ENCODE data around the gene CFAP119.

The CFAP119 gene

DNA sequence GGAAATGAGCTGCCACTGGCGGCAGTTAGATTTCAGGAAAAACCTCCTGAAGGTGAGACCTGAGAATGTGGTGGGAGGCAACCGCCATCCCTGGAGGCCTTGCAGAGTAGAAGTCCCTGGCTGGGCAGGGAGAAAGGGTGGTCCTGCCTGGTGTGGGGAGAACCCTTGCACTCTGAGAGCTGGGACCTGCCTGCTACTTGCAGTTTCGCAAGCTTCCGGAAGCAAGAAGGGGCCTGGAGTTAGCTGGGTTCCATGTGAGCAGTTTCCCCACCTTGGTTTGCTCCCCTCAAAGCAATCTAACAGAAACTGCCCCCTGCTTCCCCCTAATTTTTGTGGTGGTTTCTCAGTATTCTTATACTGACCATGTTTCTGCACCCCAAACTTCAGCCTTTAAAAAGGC lies 18.7 kb upstream of the CFAP119 start:
- no peak for DNase-seq

DNA sequence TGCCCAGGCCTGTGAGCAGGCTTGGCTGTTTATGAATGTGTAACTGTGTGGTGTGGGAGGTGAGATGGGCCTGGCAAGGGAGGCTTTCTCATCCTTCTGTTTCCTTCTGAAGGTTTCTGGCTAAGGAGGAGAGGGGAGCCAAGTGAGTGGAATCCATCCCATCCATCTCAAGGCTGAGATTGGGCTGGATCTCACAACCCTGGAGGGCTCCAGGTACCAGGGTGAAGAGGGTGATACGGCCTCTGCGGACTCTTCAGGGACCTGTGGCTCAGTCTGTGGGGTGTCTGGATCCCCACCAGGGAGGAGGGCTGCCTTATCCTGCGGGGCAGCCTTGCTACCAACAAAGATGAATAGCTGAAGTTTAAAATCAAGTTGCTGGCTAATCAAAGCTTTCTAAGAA lies 18.2 kb upstream of the CFAP119 start:
- DNase-seq, result no peak

DNA sequence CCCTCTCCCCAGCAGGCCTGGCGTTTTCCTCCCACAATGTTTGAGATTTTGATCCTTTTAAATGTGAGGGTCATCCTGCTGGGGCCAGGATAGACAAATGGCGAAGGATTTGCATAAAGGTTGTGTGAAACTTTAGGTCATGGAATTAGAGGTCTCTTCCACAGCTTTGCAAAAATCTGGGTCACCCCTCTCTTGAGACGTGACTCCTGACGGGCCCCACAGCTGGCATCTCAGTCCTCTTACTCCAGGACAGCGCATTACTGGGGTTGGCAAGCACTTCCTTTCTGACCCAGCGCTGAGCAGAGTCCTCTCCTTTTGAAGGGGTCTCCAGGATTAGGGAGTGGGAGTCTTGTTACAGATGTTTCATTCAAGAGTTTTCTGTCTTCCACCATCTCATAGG lies 17.7 kb upstream of the CFAP119 start:
- no peak for DNase-seq

DNA sequence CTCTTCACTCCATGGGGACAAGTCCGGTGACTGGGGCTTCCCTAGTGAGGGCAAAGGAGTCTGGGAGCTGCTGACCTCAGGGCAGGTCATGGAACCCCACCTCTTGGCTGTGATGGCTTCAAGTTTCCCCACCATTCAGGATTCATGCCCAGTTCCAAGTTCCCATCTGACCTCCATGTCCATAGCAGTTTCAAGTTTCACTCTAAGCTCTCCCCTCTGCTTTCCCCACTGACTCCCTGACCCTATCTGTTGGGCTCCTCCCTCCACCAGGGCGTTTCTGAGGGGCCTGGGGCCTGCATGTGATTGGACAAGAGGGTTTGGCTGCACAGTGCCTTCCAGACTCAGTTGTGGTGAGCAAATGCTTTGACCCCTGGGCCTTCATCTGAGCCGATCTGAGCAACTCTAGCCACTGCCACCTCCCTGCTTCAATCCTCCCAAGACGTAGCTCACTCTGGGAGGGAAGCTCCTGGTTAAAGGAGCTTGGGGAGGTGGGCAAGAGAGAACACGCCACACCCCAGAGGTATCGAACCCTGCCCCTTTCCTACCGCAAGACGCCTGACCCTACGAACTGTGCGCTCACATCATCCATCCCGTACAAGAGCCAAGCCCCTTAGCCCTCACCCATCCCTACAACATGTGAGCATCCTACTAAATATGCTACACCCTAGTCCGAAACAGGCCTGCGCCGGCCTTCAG lies 16.8 kb upstream of the CFAP119 start:
- DNase-seq, result no peak

DNA sequence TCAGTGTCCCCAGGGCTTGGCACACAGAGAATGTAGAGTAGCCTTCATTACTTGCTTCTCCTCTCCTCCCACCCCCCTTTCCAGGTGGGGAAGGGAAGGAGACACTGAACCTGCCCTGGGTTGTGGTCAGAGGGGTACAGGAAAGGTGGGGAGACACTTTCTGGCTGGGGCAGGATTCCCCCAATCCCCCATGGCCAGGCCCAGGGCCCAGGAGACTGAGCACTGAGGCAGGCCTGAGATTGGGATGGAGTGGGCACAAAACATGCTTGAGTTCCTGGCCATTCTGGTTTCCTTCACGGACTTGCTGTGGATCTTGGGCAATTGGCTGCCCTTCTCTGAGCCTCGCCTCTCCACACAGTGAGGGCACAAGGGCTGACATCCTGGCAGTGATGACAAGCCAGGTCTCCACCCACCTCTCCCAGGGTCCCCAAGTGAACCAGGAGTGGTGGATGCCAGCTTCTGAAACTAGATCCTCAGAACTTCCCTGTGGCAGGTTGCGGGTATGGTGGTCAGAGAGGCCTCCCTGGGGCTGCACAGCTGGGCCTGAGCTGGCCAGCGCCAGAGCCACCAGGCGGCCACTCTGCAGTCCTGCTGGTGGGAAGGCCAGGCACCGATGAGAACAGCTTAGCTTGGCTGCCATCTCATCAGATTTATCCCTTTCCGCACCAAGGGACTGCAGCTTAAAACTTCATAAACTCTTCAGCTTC lies 15.9 kb upstream of the CFAP119 start:
- DNase-seq, result no peak

DNA sequence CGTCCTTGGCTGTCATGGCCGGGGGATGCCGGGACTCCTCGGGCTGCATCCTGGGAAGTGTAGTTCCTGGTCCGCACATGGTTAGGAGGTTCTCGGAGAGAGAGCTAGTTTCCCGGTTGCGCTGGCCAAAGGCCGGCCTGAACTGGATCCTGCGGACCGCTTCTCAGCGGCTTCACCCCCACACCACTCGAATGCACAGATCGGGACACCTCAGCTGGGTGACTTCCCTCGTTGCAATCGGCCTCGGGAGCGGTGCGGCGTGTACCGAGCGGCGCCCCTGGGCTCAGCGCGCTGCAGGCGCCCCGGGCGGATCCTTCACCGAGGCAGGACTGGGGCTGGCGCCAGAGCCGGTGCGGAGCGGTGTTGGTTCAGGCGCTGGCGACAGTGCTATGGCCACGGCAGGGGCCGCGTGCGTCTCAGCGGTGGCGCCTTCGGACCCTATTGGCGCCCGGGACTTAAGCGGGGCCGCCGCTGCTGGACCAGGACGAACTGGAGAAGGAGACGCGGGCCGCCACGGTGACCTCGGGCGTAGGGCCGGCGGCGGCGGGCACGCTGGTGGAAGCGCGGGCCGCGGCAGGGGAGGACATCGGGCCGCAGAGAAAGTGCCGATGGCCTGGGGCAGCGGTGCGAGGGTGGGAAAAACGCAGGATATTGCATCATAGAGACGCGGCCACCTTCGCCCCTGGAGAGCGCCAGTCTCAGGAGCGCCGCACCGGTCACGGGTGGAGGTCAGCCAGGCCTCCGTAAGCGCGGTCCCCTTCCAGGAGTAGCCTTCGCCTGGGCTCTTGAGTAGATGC lies 13.7 kb upstream of the CFAP119 start:
- DNase-seq, result peak; percentile 66

DNA sequence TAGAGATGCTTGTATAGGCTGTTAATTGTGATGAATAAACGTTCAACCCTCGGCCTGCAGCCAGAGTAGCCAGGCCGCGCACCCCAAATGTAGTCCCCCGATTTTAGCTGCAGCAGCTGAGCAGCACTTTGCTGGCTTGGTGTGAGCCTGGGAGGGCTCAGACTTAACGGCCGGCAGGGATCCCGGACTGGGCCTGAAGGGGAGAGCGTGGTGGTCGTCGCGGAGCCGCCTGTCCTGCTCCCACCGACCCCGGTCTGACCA lies 13.2 kb upstream of the CFAP119 start:
- no peak for DNase-seq

DNA sequence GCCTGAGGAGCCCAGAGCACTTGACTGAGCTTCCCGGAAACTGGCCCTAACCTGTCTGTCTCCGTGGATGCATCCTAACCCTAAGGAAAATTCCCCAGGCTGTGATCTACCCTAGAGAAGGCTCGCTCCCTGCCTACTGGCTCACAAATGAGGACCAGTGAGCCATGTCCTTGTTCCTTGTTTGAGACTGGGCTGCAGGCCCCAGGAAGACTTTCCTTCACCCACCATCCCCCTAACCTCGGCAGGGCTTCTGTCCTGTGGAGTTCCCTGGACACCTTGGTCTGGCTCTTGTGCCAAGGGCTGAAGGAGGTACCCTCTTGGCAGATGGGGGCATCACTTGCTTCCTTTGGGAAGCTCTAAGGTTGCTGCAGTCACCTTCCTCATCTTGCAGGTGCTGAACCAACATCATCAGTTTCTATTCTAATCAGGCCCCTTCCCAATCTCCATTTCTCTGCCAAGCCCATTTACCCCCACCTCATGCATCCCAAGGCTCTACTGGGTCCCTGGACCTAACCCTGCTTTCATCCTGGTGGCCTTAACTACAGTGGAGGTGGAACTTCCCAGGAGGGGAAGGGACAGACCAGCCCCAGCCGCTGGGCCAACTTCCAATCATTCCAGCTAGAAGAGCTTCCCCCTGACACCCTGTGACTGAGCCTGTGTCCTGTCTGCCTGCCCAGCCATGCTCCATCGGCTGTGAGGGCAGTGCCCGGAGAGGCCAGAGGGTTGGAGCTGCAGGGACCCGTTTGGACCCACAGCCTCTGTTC lies 12.7 kb upstream of the CFAP119 start:
- no peak for DNase-seq

DNA sequence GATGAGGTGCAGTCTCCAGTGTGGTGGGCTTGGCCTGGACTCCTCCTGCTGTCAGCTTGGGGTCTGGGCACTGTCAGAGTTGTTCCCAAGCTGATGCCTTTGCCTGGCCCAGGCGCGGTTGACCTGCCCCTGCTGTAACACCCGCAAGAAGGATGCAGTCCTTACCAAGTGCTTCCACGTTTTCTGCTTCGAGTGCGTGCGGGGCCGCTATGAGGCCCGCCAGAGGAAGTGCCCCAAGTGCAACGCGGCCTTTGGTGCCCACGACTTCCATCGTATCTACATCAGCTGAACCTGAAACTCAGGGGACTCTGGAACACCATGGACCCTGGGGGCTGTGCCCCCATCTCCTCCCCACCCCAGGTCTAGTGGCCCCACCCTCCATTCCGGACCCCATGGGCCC lies 12.0 kb upstream of the CFAP119 start:
- no peak for DNase-seq

DNA sequence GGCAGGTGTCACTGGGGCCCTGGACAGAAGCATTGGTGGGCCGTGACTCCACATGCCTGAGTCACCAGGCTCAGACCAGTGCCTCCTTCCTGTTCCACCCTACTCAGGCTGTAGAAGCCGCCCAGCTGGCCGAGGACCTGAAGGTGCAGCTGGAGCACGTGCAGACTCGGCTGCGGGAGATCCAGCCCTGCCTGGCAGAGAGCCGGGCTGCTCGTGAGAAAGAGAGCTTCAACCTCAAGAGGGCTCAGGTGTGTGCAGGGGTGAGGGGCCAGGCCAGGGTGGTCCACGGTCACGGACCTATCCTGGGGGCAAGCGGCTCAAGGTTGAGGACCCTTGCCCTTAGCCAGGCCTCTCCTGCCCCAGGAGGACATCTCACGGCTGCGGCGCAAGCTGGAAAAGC lies 9.9 kb upstream of the CFAP119 start:
- no peak for DNase-seq

DNA sequence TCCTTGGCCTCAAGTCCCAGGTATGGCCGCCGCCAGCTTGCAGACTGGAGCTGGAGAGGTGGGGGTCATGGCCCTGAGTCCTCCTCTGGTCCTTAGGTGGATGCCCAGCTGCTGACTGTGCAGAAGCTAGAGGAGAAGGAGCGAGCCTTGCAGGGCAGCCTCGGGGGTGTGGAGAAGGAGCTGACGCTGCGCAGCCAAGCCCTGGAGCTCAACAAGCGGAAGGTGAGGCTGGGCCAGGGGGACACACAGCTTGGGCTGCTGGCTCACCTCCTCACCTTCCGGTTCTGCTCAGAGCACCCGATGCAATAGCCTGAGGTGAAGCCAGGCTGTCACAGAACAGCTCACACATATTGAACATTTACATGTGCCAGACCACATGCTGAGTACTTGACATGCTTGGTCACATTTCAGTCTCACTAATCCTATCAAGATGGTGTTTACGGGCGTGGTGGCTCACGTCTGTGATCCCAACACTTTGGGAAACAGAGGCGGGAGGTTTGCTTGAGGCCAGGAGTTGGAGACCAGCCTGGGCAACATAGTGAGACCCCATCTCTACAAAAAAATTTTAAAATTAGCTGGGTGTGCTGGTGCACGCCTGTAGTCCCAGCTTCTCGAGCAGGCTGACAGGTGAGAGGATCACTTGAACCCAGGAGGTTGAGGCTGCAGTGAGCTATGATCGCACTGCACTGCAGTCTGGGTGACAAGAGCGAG lies 7.7 kb upstream of the CFAP119 start:
- no peak for DNase-seq

DNA sequence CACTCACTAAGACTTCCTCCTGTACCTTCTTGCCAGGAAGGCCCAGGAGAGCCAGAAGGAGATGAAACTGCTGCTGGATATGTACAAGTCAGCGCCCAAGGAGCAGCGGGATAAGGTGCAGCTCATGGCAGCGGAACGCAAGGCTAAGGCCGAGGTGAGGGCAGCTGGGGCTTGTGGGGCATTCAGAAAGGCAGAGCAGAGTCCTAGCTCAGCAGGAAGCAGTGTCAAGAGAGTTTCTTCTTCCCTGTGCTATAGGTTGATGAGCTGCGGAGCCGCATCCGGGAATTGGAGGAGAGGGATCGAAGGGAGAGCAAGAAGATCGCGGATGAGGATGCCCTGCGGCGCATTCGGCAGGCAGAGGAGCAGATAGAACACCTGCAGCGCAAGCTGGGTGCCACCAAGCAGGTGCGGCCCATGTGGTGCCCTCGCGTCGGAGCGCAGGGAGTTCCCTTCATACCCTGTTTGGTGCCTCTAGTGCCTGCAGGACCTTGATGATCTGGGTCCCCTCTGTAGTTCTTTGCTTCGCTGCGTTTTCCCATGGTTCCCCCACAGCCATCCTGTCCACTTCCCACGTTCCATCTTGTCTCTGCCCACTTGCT lies 6.8 kb upstream of the CFAP119 start:
- no peak for DNase-seq

DNA sequence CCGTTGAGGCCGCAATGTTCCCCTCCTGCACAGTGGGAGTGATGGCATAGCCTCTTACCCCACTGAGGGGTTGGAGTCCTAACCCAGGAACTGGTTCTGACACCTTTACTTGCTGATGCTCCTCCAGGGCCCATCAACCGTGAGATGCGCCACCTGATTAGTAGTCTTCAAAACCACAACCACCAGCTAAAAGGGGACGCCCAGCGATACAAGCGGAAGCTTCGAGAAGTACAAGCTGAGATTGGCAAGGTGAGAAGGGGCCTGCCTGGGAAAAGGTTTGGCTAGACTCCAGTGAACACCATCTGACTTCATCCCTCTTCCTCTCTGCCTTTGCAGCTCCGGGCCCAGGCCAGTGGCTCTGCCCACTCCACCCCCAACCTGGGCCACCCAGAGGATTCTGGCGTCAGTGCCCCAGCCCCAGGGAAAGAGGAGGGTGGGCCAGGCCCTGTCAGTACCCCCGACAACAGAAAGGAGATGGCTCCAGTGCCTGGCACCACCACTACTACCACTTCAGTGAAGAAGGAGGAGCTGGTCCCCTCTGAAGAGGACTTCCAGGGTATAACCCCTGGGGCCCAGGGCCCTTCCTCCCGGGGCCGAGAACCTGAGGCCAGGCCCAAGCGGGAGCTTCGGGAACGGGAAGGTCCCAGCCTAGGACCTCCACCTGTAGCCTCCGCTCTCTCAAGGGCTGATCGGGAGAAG lies 6.1 kb upstream of the CFAP119 start:
- no peak for DNase-seq

DNA sequence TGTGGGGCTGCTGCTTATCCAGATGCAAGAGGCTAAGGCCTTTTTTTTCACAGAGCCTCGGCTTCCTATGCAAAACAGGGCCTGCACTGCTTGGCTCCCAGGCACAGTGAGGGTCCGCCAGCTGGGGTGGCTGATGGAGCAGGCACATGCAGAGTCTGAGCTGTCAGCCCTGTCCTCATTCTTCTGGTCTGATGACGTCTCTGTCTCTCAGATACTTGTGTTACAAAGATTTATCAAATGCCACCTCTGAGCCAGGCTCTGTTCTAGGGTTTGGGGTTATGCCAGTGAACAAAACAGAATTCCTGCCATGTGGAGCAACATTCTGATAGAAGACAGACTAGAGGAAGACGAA lies 5.0 kb upstream of the CFAP119 start:
- no peak for DNase-seq

DNA sequence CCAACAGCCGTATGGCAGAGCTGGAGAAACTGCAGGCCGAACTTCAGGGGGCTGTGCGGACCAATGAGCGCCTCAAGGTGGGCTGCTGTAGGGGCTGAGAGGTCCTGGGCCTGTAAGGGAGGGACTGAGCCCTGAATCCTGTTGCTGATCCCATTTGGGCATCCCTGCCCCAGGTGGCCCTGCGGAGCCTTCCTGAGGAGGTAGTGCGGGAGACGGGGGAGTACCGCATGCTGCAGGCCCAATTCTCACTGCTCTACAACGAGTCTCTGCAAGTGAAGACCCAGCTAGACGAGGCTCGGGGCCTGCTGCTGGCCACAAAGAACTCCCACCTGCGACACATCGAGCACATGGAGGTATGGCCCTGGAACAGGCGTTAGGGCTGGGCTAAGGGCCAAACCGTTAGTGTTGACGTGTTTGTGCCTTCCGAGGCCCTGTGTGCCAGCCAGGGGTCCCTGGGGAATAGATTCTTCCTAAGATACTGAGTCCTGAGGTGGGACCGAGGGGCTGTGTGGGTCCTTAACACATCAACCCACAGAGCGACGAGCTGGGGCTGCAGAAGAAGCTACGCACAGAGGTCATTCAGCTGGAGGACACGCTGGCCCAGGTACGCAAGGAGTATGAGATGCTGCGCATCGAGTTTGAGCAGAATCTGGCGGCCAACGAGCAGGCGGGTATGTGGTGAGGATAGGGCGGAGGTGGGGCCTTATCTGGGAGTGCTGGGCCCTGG lies 4.5 kb upstream of the CFAP119 start:
- DNase-seq, result no peak

DNA sequence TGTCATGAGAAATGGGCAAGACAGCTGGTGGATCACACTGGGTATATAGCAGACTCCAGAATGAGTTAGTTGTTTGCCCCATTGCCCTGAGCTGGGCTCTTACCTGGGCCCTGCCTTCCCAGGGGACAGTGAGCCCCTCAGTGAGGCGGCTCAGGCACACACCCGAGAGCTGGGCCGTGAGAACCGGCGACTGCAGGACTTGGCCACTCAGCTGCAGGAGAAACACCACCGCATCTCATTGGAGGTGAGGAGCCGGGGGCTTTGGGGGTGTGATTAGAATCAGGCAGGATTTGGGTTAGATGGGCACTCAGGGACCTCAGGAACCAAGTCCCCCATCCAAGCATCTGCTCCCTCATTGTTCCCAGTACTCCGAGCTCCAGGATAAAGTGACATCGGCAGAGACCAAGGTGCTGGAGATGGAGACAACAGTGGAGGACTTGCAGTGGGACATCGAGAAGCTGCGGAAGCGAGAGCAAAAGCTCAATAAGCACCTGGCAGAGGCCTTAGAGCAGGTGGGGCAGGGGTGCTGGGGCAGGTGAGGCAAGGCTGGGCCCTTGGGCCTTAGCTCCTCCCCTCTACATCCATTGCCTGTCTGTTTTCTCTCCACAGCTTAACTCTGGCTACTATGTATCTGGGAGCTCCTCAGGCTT lies 3.1 kb upstream of the CFAP119 start:
- DNase-seq, result peak; percentile 10

DNA sequence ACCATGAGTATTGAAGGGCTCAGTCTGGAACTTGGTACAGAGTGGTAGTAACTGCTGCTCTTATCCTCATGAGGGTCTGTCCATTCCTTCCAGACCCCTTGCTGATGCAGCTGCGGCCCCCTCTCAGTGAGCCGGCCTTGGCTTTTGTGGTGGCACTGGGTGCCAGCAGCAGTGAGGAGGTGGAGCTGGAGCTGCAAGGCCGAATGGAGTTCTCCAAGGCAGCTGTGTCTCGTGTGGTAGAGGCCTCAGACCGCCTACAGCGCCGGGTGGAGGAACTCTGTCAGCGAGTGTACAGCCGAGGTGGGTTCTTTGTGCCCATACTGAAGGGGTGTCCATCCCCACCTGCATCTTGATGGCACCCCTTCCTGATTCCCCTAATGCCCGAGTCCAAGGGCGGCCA lies 2.2 kb upstream of the CFAP119 start:
- no peak for DNase-seq

DNA sequence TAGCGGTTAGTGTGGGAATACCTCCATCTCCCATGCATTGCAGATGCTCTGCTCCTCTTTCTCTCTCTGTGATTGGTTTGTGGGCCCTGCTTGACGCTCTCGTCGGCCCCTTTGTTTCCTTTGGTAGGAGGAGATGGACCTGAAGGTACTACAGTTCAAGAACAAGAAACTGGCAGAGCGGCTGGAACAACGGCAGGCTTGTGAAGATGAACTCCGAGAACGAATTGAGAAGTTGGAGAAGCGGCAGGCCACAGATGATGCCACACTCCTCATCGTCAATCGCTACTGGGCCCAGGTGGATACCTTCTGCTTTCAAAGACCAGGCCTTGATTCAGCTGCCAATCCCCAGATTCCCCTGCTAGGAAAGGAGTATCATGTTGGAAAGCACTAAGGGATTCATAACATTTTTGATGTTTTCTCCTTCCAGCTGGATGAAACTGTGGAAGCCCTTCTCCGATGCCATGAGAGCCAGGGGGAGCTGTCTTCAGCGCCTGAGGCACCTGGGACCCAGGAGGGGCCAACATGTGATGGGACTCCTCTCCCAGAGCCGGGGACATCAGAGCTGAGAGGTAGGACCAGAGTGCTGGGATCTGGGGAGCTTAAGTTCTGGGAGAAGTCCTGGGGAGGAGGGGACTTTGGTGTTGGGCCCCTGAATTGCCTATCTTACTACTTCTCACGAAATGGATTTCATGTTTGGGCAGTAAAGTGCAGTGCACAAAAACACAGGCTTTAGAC lies 1.3 kb upstream of the CFAP119 start:
- no peak for DNase-seq

DNA sequence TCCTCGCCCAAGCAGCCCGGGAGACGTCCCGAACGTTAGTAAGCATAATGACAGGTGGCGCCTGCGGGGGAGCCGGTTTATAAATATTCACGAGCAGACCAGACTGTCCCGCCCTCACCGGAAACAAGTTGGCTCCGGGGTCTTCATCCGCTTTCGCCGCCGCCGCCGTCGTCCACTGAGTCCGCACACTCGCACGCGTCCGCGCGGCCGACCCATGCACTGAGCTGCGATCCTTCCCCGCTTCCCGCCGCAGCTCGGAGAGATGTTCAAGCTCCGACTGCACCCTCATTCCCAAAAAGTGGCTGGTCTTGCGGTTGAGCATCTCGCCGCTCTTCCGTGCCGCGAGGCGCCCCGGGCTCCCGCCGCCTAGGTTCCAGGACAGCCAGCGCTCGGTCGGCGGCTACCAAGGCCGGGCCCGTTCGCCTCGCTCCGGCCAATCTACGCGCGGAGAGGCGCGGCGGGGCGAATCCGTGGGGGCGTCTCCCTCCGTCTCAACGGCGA lies 385 bp downstream of the CFAP119 start:
- peak; percentile 41 for DNase-seq

All from activated T-cell treated with anti-CD3 and anti-CD28 coated beads, Interleukin-2, amount 50 U/mL, for 1 hour (primary cell).